ENCODE measurements around the gene NEK5. TPM values are rescaled to one million over a fixed set of nuclear protein-coding genes. Genes with fewer than 3 reads are reported as not detected.

NEK5 gene
- total and polyA plus RNA-seq, 2 donors = 0.28 to 0.34 TPM

DNA sequence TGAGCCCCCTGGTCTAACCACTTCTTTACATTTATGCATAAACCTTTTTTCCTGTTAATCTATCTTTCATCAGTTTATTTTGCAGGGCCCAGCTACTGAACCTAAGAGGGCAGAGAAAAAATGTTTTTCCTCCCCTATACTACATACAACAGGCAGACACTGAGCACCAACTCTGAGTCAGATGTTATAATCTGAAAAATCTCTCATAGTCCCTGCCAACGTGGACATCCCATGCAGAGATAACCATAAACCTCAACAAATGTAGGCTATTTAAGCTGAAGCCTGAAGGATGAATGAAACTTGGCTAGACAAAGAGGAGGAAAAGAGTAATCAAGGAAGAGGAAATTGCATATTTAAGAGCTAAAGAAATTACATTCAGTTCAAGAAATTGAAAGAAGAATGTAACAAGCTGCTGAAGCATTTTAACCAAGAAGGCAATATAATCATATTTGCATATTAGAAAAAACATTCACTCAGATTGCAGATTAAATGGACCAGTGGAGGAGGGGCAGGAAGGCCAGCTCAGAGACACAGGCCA lies 27.9 kb upstream of the NEK5 start:
- peaks cover 0 to 13% of the 10 kb centered on the region in 2 donors for H3K27me3 ChIP-seq (ENCODE audit: control insufficient read depth in 2 of 2, insufficient read depth in 1 of 2, low read length in 1 of 2)
- no peak for DNase-seq (ENCODE audit: low read depth in 6 of 9, low spot score in 9 of 9)
- H3K27ac ChIP-seq (ENCODE audit: low read depth in 1 of 2, low read length in 1 of 2) = no peak overlapping the region
- H3K4me1 ChIP-seq (ENCODE audit: control insufficient read depth in 2 of 2, insufficient read depth in 2 of 2, low read length in 2 of 2) = peaks cover 4 to 17% of the 10 kb centered on the region in 2 donors
- H3K9me3 ChIP-seq (ENCODE audit: control insufficient read depth in 2 of 2, insufficient read depth in 1 of 2, low read length in 1 of 2) = no peaks in the 10 kb centered on the region
- no peak overlapping the region for H3K4me3 ChIP-seq (ENCODE audit: low read length in 2 of 2)
- 71% methylated on average over 1 of the region's 1 CpG for WGBS
- H3K36me3 ChIP-seq (ENCODE audit: control insufficient read depth in 2 of 2, insufficient read depth in 2 of 2, low read length in 1 of 2) = no peaks in the 10 kb centered on the region

DNA sequence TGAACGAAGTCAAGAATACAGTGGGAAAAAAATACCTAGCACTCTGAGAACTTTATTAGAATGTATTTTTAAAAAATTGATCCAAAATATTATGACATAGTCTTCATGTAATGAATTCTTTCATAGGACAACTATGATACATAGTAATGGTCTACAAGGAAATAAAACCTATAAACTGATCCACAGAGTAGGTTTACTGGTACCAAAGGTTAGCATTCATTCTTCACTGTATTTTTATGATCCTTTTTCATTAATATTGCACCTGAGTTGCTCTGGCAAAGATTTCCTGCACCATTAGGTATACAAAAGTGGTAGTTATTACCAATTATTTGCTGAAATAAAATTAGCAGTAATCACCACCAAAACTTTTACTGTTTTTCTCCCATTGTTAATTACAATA lies 26.3 kb upstream of the NEK5 start:
- 93% methylated on average over 1 of the region's 1 CpG for WGBS
- H3K4me1 ChIP-seq (ENCODE audit: control insufficient read depth in 2 of 2, insufficient read depth in 2 of 2, low read length in 2 of 2) = peaks cover 4 to 14% of the 10 kb centered on the region in 2 donors
- H3K27ac ChIP-seq (ENCODE audit: low read depth in 1 of 2, low read length in 1 of 2) = no peak overlapping the region
- no peaks in the 10 kb centered on the region for H3K36me3 ChIP-seq (ENCODE audit: control insufficient read depth in 2 of 2, insufficient read depth in 2 of 2, low read length in 1 of 2)
- DNase-seq (ENCODE audit: low read depth in 6 of 9, low spot score in 9 of 9) = no peak
- H3K27me3 ChIP-seq (ENCODE audit: control insufficient read depth in 2 of 2, insufficient read depth in 1 of 2, low read length in 1 of 2) = peaks cover 0 to 13% of the 10 kb centered on the region in 2 donors
- H3K9me3 ChIP-seq (ENCODE audit: control insufficient read depth in 2 of 2, insufficient read depth in 1 of 2, low read length in 1 of 2) = no peaks in the 10 kb centered on the region
- no peak overlapping the region for H3K4me3 ChIP-seq (ENCODE audit: low read length in 2 of 2)

DNA sequence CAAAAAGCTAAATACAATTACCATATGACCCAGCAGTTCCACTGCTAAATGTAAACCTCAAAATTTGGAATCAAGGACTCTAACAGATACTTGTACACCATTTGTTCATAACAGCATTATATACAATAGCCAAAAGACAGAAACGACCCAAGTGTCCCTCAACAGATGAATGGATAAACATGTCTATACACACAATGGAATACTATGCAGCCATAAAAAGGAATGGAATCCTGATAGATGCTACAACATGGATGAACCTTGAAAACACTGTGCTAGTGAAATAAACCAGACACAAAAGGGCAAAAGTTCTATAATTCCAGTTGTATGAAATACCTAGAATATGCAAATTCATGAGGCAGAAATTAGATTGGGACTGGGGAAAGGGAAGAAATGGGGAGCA lies 18.4 kb upstream of the NEK5 start:
- H3K4me1 ChIP-seq (ENCODE audit: control insufficient read depth in 2 of 2, insufficient read depth in 2 of 2, low read length in 2 of 2) = no peaks in the 10 kb centered on the region
- no peak for DNase-seq (ENCODE audit: low read depth in 6 of 9, low spot score in 9 of 9)
- no peaks in the 10 kb centered on the region for H3K36me3 ChIP-seq (ENCODE audit: control insufficient read depth in 2 of 2, insufficient read depth in 2 of 2, low read length in 1 of 2)
- no peaks in the 10 kb centered on the region for H3K27me3 ChIP-seq (ENCODE audit: control insufficient read depth in 2 of 2, insufficient read depth in 1 of 2, low read length in 1 of 2)
- no peaks in the 10 kb centered on the region for H3K9me3 ChIP-seq (ENCODE audit: control insufficient read depth in 2 of 2, insufficient read depth in 1 of 2, low read length in 1 of 2)
- no peak overlapping the region for H3K27ac ChIP-seq (ENCODE audit: low read depth in 1 of 2, low read length in 1 of 2)
- H3K4me3 ChIP-seq (ENCODE audit: low read length in 2 of 2) = no peak overlapping the region
- WGBS = 97% methylated on average over 1 of the region's 1 CpG

DNA sequence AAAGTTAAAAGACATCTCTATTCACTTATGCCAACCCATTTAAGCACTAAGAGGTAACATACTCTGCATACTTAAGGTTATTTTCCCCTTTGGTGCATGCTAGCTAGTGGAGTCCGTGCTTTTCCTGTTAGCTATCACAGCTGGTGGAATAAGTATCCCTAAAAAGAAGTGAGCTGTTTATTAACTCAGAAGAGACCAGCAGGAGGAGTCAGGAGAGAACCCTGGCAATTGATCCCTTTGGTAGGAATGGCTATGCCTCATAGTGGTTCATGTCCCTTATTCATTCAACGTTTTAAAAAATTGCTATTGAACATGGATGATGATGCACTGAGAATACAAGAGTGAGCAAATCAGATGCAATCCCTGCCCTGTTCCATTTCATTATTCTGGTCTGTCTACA lies 12.4 kb upstream of the NEK5 start:
- no peak for DNase-seq (ENCODE audit: low read depth in 6 of 9, low spot score in 9 of 9)
- Histone ChIP-seq H3K27me3 (ENCODE audit: control insufficient read depth in 2 of 2, insufficient read depth in 1 of 2, low read length in 1 of 2) (no peaks in the 10 kb centered on the region), H3K4me3 (ENCODE audit: low read length in 2 of 2) (no peak overlapping the region), H3K27ac (ENCODE audit: low read depth in 1 of 2, low read length in 1 of 2) (no peak overlapping the region), H3K36me3 (ENCODE audit: control insufficient read depth in 2 of 2, insufficient read depth in 2 of 2, low read length in 1 of 2) (no peaks in the 10 kb centered on the region), H3K4me1 (ENCODE audit: control insufficient read depth in 2 of 2, insufficient read depth in 2 of 2, low read length in 2 of 2) (no peaks in the 10 kb centered on the region), H3K9me3 (ENCODE audit: control insufficient read depth in 2 of 2, insufficient read depth in 1 of 2, low read length in 1 of 2) (no peaks in the 10 kb centered on the region)
- 96% methylated on average over 2 of the region's 2 CpGs for WGBS

DNA sequence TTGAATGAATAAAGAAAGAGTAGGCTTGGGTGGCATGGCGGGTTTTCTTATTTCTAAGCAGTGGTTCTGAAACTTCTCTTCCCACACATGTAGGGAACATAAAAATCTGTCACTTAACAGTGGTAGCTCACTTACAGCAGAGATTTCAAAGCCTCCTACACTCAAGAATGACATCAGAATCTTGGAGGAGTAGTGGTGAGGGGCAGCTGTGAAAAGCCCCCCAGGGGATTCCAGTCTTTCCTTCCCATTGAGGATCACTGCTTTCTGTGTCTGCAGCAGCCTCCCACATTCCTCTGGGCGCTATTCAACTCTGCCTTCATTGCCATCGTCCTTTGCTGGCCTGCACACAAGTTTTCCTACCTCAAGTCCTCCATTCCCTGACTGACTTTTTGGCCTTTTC lies 8.6 kb upstream of the NEK5 start:
- no peaks in the 10 kb centered on the region for H3K4me1 ChIP-seq (ENCODE audit: control insufficient read depth in 2 of 2, insufficient read depth in 2 of 2, low read length in 2 of 2)
- 96% methylated on average over 3 of the region's 3 CpGs for WGBS
- no peak overlapping the region for H3K4me3 ChIP-seq (ENCODE audit: low read length in 2 of 2)
- H3K36me3 ChIP-seq (ENCODE audit: control insufficient read depth in 2 of 2, insufficient read depth in 2 of 2, low read length in 1 of 2) = peaks cover 0 to 3% of the 10 kb centered on the region in 2 donors
- no peaks in the 10 kb centered on the region for H3K27me3 ChIP-seq (ENCODE audit: control insufficient read depth in 2 of 2, insufficient read depth in 1 of 2, low read length in 1 of 2)
- no peaks in the 10 kb centered on the region for H3K9me3 ChIP-seq (ENCODE audit: control insufficient read depth in 2 of 2, insufficient read depth in 1 of 2, low read length in 1 of 2)
- no peak for DNase-seq (ENCODE audit: low read depth in 6 of 9, low spot score in 9 of 9)
- no peak overlapping the region for H3K27ac ChIP-seq (ENCODE audit: low read depth in 1 of 2, low read length in 1 of 2)

DNA sequence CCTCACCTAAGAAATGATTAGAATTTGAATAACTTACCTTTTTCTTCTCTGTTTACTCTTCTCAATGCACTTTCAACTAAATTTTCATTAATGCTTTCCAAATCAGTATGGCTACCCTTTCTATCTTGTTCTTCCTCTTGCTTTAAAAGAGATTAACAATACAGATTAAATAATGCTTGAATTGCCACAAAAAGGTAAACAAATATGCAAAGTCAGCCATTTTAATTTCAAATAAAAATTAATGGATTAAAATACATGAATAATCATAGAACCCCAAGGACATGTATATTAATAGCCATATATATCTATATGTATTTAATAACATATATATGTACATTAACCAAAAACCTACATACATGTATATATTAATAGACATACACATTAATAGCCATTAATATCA lies 7.9 kb upstream of the NEK5 start:
- H3K9me3 ChIP-seq (ENCODE audit: control insufficient read depth in 2 of 2, insufficient read depth in 1 of 2, low read length in 1 of 2) = no peaks in the 10 kb centered on the region
- peaks cover 0 to 3% of the 10 kb centered on the region in 2 donors for H3K36me3 ChIP-seq (ENCODE audit: control insufficient read depth in 2 of 2, insufficient read depth in 2 of 2, low read length in 1 of 2)
- no peak overlapping the region for H3K4me3 ChIP-seq (ENCODE audit: low read length in 2 of 2)
- H3K4me1 ChIP-seq (ENCODE audit: control insufficient read depth in 2 of 2, insufficient read depth in 2 of 2, low read length in 2 of 2) = no peaks in the 10 kb centered on the region
- no peak overlapping the region for H3K27ac ChIP-seq (ENCODE audit: low read depth in 1 of 2, low read length in 1 of 2)
- no peaks in the 10 kb centered on the region for H3K27me3 ChIP-seq (ENCODE audit: control insufficient read depth in 2 of 2, insufficient read depth in 1 of 2, low read length in 1 of 2)
- no peak for DNase-seq (ENCODE audit: low read depth in 6 of 9, low spot score in 9 of 9)

DNA sequence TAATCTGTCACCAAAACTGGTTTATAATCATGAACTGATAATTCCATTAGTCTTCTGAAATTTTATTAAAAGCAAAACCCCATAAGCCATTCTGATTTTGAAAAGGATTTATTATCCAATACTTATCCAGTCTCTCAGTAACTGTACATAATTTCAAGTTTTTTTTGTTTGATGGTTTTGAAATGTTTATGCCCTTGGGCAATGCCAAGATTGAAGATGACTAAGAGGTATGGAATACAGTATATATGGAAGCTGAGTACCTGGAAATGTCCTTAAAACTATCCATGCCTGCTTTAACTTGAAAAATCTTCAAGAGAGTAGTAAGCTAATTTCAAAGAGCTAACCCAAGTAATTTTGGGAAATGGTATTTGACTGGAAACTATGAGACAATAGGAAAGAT lies 1.8 kb upstream of the NEK5 start:
- Histone ChIP-seq H3K27me3 (ENCODE audit: control insufficient read depth in 2 of 2, insufficient read depth in 1 of 2, low read length in 1 of 2) (peaks cover 4 to 20% of the 10 kb centered on the region in 2 donors), H3K4me1 (ENCODE audit: control insufficient read depth in 2 of 2, insufficient read depth in 2 of 2, low read length in 2 of 2) (peaks cover 10 to 15% of the 10 kb centered on the region in 2 donors), H3K27ac (ENCODE audit: low read depth in 1 of 2, low read length in 1 of 2) (no peak overlapping the region), H3K36me3 (ENCODE audit: control insufficient read depth in 2 of 2, insufficient read depth in 2 of 2, low read length in 1 of 2) (peaks cover 0 to 3% of the 10 kb centered on the region in 2 donors), H3K4me3 (ENCODE audit: low read length in 2 of 2) (no peak overlapping the region), H3K9me3 (ENCODE audit: control insufficient read depth in 2 of 2, insufficient read depth in 1 of 2, low read length in 1 of 2) (peaks cover 0 to 5% of the 10 kb centered on the region in 2 donors)
- DNase-seq (ENCODE audit: low read depth in 6 of 9, low spot score in 9 of 9) = no peak

DNA sequence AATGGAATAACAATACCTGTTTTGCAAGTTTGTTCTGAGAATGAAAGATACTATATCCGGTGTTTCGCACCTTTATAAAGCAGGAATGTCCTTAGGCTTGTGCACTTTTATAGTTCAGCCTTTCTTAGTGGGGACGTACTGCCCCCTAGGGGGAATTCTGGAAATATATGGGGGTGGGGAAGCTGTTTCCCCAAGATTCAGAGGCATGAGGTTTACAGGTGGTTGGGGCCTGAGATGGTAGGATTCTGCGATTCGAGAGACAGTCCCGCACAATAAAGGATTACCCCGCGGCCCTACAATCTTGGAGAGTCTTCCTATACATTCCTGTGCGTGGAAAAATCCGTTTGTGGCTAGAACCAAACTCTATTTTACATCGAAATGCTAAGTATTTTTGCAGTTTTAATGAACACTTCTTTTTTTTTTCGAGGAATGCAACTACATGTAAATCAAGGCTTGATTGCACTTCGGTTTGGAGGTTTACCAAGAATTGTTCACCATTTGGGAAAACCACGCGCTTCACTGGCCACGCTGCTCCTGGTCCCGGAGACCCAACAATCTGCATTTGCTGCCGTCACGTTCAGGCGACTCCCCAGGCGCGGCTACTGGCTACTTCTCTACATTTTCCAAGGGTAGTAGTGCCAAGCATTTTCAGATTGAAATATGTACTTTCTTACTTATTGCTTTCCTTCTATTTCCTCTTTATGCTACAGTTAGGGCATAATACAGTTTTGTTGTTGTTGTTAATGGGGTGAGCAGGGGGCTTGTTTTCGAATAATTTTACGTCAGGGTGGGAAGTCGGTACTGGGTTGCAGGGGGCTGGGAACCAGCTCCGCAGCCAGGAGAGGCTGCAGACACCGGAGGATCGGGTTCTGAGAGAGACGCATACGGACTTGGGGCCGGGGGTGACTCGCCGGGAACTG lies 830 bp downstream of the NEK5 start:
- Histone ChIP-seq H3K4me1 (ENCODE audit: control insufficient read depth in 2 of 2, insufficient read depth in 2 of 2, low read length in 2 of 2) (peaks cover 10 to 15% of the 10 kb centered on the region in 2 donors), H3K27me3 (ENCODE audit: control insufficient read depth in 2 of 2, insufficient read depth in 1 of 2, low read length in 1 of 2) (peaks cover 4 to 20% of the 10 kb centered on the region in 2 donors), H3K27ac (ENCODE audit: low read depth in 1 of 2, low read length in 1 of 2) (no peak overlapping the region), H3K9me3 (ENCODE audit: control insufficient read depth in 2 of 2, insufficient read depth in 1 of 2, low read length in 1 of 2) (peaks cover 0 to 5% of the 10 kb centered on the region in 2 donors), H3K36me3 (ENCODE audit: control insufficient read depth in 2 of 2, insufficient read depth in 2 of 2, low read length in 1 of 2) (peaks cover 0 to 3% of the 10 kb centered on the region in 2 donors), H3K4me3 (ENCODE audit: low read length in 2 of 2) (peak overlapping the region; percentile 55 to 71)
- WGBS = 2% methylated on average over 33 of the region's 33 CpGs
- peak; percentile 40 to 82 (median 63) for DNase-seq (ENCODE audit: low read depth in 6 of 9, low spot score in 9 of 9)

DNA sequence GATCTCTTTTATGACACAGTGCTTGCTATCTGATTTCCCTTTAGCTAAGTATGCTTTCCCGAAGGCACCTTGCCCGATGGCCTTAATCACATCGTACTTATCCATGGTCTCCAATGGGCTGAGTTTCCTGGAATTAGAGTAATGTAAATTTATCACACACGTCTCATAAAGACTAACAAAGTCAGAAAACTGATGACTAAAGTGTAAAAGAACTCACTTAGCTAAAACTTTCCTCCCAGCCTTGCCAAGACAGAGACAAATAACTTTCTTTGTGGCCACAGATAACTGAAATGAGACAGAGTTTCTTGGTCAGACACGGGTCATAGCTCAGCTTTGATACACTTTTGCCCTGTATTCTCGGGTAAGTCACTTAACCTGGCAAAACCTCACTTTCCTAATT lies 1.5 kb downstream of the NEK5 start:
- Histone ChIP-seq H3K27ac (ENCODE audit: low read depth in 1 of 2, low read length in 1 of 2) (no peak overlapping the region), H3K27me3 (ENCODE audit: control insufficient read depth in 2 of 2, insufficient read depth in 1 of 2, low read length in 1 of 2) (peaks cover 4 to 20% of the 10 kb centered on the region in 2 donors), H3K4me3 (ENCODE audit: low read length in 2 of 2) (no peak overlapping the region), H3K4me1 (ENCODE audit: control insufficient read depth in 2 of 2, insufficient read depth in 2 of 2, low read length in 2 of 2) (peaks cover 10 to 15% of the 10 kb centered on the region in 2 donors), H3K36me3 (ENCODE audit: control insufficient read depth in 2 of 2, insufficient read depth in 2 of 2, low read length in 1 of 2) (no peaks in the 10 kb centered on the region), H3K9me3 (ENCODE audit: control insufficient read depth in 2 of 2, insufficient read depth in 1 of 2, low read length in 1 of 2) (peaks cover 0 to 5% of the 10 kb centered on the region in 2 donors)
- no peak for DNase-seq (ENCODE audit: low read depth in 6 of 9, low spot score in 9 of 9)
- WGBS = 88% methylated on average over 6 of the region's 6 CpGs
